ENCODE data around the gene FTSJ1.

GRCh38 chrX:48520976-48521352, 45.0 kb downstream of the FTSJ1 start:
- no peak for TF ChIP-seq POLR2AphosphoS5 (IDR thresholded peaks at IDR 0.05)
- TF ChIP-seq POLR2A (IDR thresholded peaks at IDR 0.05): no peak

Data from sigmoid colon (tissue), 4 donors.